ENCODE measurements around the gene GAREM1.

DNA sequence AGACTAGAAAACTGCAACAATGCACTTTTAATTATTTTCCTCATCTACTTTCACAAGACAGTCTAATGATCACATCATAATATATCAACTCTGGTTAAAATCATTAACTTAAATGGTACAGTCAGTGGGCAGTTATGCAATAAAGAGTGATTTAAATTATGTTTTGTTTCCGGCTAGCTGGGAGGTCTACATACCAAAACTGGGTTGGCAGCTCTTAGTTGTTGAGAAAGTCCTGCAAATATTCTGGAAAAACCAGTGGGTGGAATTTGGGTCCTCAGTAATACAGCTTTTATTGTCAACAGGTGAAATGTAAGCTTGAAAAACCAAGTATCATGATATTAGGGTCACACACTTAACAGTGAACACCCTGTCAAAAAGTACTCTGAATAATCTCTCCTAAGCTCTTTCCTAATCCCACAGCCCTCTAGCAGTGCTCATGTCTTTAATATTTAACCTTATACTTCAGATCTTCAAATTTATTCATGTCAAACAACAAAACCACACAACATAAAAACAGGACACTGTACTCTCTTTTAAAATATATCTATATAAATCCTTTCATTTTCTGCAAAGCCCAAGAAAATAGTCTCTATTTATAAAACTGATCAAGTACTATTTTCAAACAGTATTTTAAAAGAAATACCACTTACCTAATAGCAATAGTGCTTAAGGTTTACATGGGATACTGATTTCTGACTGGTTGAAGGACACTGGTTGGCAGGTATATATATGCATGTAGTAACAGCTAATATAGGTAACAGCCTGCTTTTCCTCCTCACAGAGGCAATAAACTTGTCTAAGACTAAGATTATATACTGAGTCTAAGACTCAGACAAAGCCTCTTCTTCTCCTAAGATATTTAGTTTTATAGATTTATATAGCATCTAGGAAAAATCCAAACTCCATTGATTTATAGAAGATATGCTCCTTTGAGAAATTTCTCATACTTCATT is 103.8 kb downstream of the GAREM1 start:
- TF ChIP-seq CTCF (IDR thresholded peaks at IDR 0.05) (no peak), EP300 (IDR thresholded peaks at IDR 0.05) (no peak), POLR2AphosphoS5 (IDR thresholded peaks at IDR 0.05) (no peak), POLR2A (IDR thresholded peaks at IDR 0.05) (no peak)

All from upper lobe of left lung (tissue), 4 donors.